Measurements from ENCODE around the gene DHRS2. TPM values are rescaled to one million over a fixed set of nuclear protein-coding genes. Genes with fewer than 3 reads are reported as not detected.
"Not testable (repeated sequence)": the region's sequence is repeated elsewhere in the genome, so short reads cannot be mapped to it uniquely, and the experiment has no call there.

Gene DHRS2
- total RNA-seq, 1 donor: not detected

GRCh38 chr14:23608454-23608853 is 27.7 kb upstream of the DHRS2 start:
- Histone ChIP-seq H3K4me3 (ENCODE audit: low read length) (no peak overlapping the region), H3K4me1 (ENCODE audit: insufficient read depth, low read length) (peaks cover 20% of the 10 kb centered on the region), H3K9me3 (ENCODE audit: low read depth, low read length) (no peaks in the 10 kb centered on the region), H3K27me3 (ENCODE audit: insufficient read depth, low read length) (no peaks in the 10 kb centered on the region)

DNA sequence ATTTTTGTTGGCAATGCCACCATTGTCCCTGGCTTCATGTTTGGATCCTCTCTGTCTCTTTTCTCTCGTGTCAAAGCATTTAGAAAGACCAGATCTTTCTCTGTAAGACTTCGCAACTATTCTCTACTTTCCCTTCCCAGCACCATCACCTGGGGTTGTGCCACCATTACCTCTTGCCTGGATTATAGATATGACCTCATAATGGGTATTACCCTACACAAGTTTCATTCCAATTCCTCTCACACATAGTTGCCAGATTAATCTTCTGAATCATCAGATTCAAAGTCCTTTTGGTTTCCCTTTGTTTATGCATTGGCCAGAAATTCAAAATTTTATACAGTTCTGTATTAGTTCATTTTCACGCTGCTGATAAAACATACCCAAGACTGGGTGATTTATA is 27.2 kb upstream of the DHRS2 start:
- no peaks in the 10 kb centered on the region for H3K27me3 ChIP-seq (ENCODE audit: insufficient read depth, low read length)
- no peak overlapping the region for H3K4me3 ChIP-seq (ENCODE audit: low read length)
- peaks cover 20% of the 10 kb centered on the region for H3K4me1 ChIP-seq (ENCODE audit: insufficient read depth, low read length)
- H3K9me3 ChIP-seq (ENCODE audit: low read depth, low read length): no peaks in the 10 kb centered on the region

DNA sequence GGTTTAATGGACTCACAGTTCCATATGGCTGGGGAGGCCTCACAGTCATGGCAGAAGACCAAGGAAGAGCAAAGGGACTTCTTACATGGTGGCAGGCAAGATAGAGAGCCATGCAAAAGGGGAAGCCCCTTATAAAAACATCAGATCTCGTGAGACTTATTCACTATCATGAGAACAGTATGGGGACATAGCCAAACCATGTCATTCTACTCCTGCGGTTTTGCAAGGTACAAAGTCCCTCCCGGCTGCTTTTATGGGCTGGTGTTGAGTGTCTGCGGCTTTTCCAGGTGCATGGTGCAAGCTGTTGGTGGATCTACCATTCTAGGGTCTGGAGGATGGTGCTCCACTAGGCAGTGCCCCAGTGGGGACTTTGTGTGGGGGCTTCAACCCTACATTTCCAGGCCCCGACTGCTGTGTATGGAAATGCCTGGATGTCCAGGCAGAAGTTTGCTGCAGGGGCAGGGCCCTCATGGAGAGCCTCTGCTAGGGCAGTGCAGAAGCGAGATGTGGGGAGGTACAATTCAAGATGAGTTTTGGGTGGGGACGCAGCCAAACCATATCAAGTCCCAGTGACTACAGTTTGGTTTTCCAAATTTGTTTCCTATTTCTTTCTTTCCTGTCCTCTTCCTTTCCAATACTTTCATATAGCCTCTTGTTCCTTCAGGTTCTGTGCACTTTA is 26.6 kb upstream of the DHRS2 start:
- H3K4me3 ChIP-seq (ENCODE audit: low read length); H3K27me3 ChIP-seq (ENCODE audit: insufficient read depth, low read length); H3K9me3 ChIP-seq (ENCODE audit: low read depth, low read length): not testable (repeated sequence)
- peaks cover 20% of the 10 kb centered on the region for H3K4me1 ChIP-seq (ENCODE audit: insufficient read depth, low read length)

GRCh38 chr14:23610090-23610814 is 25.9 kb upstream of the DHRS2 start:
- H3K9me3 ChIP-seq (ENCODE audit: low read depth, low read length): no peaks in the 10 kb centered on the region
- peaks cover 20% of the 10 kb centered on the region for H3K4me1 ChIP-seq (ENCODE audit: insufficient read depth, low read length)
- no peaks in the 10 kb centered on the region for H3K27me3 ChIP-seq (ENCODE audit: insufficient read depth, low read length)
- no peak overlapping the region for H3K4me3 ChIP-seq (ENCODE audit: low read length)

DNA sequence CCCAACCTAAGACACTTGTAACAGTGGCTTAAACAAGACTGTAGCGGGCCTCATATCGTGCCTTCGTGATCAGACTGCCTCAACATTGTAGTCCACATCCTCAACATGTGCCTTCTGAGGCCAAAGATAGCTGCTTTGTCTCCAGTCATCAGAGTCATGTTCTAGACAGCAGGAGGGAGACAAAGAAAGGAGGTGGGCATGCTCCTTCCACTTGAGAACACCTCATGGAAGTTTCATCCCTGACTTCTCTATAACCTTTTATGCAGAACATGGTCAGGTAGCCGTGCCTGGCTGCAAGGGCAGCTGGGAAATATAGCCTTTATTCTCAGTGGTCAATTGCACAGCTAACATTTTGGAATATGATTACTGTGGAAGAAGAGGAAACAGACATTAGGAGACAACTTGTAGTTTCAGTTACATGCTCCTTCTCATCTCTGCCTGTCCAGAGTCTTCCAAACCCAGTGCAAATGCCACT is 25.3 kb upstream of the DHRS2 start:
- Histone ChIP-seq H3K9me3 (ENCODE audit: low read depth, low read length) (no peaks in the 10 kb centered on the region), H3K27me3 (ENCODE audit: insufficient read depth, low read length) (no peaks in the 10 kb centered on the region), H3K4me3 (ENCODE audit: low read length) (no peak overlapping the region), H3K4me1 (ENCODE audit: insufficient read depth, low read length) (peaks cover 20% of the 10 kb centered on the region)

DNA sequence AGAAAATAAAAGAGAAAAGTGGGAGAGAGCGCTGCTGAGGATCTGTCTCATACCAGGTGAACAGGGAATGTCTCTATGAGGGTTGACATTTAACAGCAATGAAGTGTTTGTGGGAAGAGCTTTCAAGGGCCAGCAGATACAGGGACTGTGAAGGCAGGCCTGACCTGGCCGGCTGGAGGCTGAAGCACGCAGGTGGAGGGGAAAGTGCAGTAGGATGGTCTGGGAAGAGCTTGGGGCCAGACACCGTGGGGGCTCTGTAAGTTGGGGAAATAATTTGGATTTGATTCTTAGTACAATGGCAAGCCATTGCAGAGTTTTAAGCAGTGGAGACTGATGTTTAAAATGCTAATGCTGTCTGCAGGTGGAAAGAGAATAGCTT is 23.8 kb upstream of the DHRS2 start:
- Histone ChIP-seq H3K4me1 (ENCODE audit: insufficient read depth, low read length) (peaks cover 20% of the 10 kb centered on the region), H3K4me3 (ENCODE audit: low read length) (no peak overlapping the region), H3K27me3 (ENCODE audit: insufficient read depth, low read length) (peaks cover under 1% of the 10 kb centered on the region), H3K9me3 (ENCODE audit: low read depth, low read length) (no peaks in the 10 kb centered on the region)

DNA sequence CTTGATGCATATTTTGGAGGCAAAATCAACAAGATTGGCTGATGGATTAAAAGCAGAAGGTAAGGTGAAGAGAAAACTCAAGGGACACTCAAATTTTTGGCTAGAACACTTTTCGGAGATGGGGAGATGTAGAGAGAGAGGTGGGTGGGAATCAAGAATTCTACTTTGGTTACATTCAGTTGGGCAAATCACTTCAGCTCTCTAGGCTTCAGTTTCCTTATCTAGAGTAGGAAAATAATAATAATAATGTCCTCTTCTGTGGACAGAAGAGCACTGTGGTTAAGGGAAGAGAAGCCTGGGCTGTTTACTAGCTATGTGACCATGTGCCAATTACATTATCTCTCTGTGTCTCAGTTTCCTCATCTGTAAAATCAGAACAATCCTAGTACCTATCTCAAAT is 23.4 kb upstream of the DHRS2 start:
- Histone ChIP-seq H3K4me3 (ENCODE audit: low read length) (no peak overlapping the region), H3K27me3 (ENCODE audit: insufficient read depth, low read length) (peaks cover 5% of the 10 kb centered on the region), H3K9me3 (ENCODE audit: low read depth, low read length) (no peaks in the 10 kb centered on the region), H3K4me1 (ENCODE audit: insufficient read depth, low read length) (peaks cover 20% of the 10 kb centered on the region)

- H3K4me3 ChIP-seq (ENCODE audit: low read length): no peak overlapping the region
- peaks cover 20% of the 10 kb centered on the region for H3K4me1 ChIP-seq (ENCODE audit: insufficient read depth, low read length)
- H3K27me3 ChIP-seq (ENCODE audit: insufficient read depth, low read length): peaks cover 5% of the 10 kb centered on the region
- H3K9me3 ChIP-seq (ENCODE audit: low read depth, low read length): no peaks in the 10 kb centered on the region
These were observed 22.7 kb upstream of the DHRS2 start for GRCh38 chr14:23613242-23614070.

- Histone ChIP-seq H3K27me3 (ENCODE audit: insufficient read depth, low read length) (peaks cover 5% of the 10 kb centered on the region), H3K4me3 (ENCODE audit: low read length) (no peak overlapping the region), H3K9me3 (ENCODE audit: low read depth, low read length) (no peaks in the 10 kb centered on the region), H3K4me1 (ENCODE audit: insufficient read depth, low read length) (peaks cover 20% of the 10 kb centered on the region)
These were observed 21.8 kb upstream of the DHRS2 start for GRCh38 chr14:23614395-23614828.

- Histone ChIP-seq H3K27me3 (ENCODE audit: insufficient read depth, low read length) (peaks cover 5% of the 10 kb centered on the region), H3K4me3 (ENCODE audit: low read length) (no peak overlapping the region), H3K4me1 (ENCODE audit: insufficient read depth, low read length) (peaks cover 6% of the 10 kb centered on the region), H3K9me3 (ENCODE audit: low read depth, low read length) (no peaks in the 10 kb centered on the region)
These were observed 20.3 kb upstream of the DHRS2 start for GRCh38 chr14:23615856-23616255.

DNA sequence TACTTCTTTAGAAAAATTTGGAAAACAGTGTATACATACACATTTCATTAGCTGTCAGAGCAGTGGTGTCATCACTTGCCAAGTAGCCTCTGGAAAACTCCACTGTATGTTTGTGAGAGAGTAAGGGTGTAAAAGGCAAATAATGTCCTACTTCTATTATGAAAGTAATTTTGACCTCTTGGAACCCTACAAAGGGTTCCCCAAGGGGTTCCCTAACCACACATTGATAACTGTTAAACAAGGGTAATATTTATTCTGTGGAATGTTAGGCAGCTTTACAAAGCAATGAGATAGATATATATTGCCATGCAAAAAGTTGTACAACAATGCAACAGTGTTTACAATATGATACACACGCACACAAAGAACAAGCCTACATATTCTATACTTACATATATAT is 18.6 kb upstream of the DHRS2 start:
- H3K27me3 ChIP-seq (ENCODE audit: insufficient read depth, low read length): peaks cover 5% of the 10 kb centered on the region
- no peaks in the 10 kb centered on the region for H3K9me3 ChIP-seq (ENCODE audit: low read depth, low read length)
- H3K4me1 ChIP-seq (ENCODE audit: insufficient read depth, low read length): no peaks in the 10 kb centered on the region
- no peak overlapping the region for H3K4me3 ChIP-seq (ENCODE audit: low read length)

- Histone ChIP-seq H3K4me1 (ENCODE audit: insufficient read depth, low read length) (no peaks in the 10 kb centered on the region), H3K4me3 (ENCODE audit: low read length) (no peak overlapping the region), H3K9me3 (ENCODE audit: low read depth, low read length) (no peaks in the 10 kb centered on the region), H3K27me3 (ENCODE audit: insufficient read depth, low read length) (peaks cover 5% of the 10 kb centered on the region)
These were observed 17.7 kb upstream of the DHRS2 start for GRCh38 chr14:23618415-23618988.

DNA sequence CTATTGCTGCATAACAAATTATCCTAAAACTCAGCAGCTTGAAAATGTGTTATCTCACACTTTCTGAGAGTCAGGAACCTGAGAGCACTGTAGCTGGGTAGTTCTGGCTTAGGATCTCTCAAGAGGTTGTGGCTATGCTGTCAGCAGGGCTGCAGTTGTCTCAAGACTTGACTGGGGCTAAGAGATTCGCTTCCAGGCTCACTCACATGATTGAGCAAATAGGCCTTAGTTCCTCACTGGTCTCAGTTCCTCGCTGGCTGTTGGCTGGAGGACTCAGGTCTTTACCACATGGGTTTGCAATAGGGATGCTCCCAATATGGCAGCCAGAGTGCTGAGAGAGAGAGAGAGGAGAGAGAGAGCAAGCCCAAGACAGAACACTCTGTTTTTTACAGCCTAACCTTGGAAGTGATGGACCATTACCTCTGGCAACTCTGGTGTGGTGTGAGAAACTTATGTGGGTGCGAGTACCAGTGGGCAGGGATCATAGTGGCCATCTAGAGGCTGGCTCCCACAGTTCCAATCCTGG is 15.9 kb upstream of the DHRS2 start:
- Histone ChIP-seq H3K9me3 (ENCODE audit: low read depth, low read length) (peaks cover 9% of the 10 kb centered on the region), H3K4me3 (ENCODE audit: low read length) (no peak overlapping the region), H3K4me1 (ENCODE audit: insufficient read depth, low read length) (no peaks in the 10 kb centered on the region), H3K27me3 (ENCODE audit: insufficient read depth, low read length) (peaks cover 5% of the 10 kb centered on the region)

GRCh38 chr14:23621204-23621931 is 14.8 kb upstream of the DHRS2 start:
- H3K4me3 ChIP-seq (ENCODE audit: low read length): no peak overlapping the region
- H3K27me3 ChIP-seq (ENCODE audit: insufficient read depth, low read length): peaks cover 5% of the 10 kb centered on the region
- H3K4me1 ChIP-seq (ENCODE audit: insufficient read depth, low read length): no peaks in the 10 kb centered on the region
- peaks cover 12% of the 10 kb centered on the region for H3K9me3 ChIP-seq (ENCODE audit: low read depth, low read length)
